Activated CD8-positive, alpha-beta memory T cell treated with anti-CD3 and anti-CD28 coated beads for 1 hour (primary cell): ENCODE data around the gene EFNA5.
"Not testable (repeated sequence)": the region's sequence is repeated elsewhere in the genome, so short reads cannot be mapped to it uniquely, and the experiment has no call there.

Source experiments
- DNase-seq, 2 donors: peaks; one replicate each; pipeline ENCODE4 v3.0.0-alpha.2; 2020; ENCODE audit warnings: low read depth in 1 of 2; ENCODE audit errors: extremely low read depth in 1 of 2

The EFNA5 gene

GRCh38 chr5:107442452-107442851, 228.3 kb downstream of the EFNA5 start:
- no peak for DNase-seq

- no peak for DNase-seq
Observed at GRCh38 chr5:107439832-107440231, 230.9 kb downstream of the EFNA5 start.

GRCh38 chr5:107437986-107438510, 232.7 kb downstream of the EFNA5 start:
- DNase-seq, result no peak

GRCh38 chr5:107437154-107437553, 233.6 kb downstream of the EFNA5 start:
- no peak for DNase-seq

GRCh38 chr5:107436201-107436600, 234.5 kb downstream of the EFNA5 start:
- DNase-seq, result no peak

GRCh38 chr5:107435061-107435460, 235.7 kb downstream of the EFNA5 start:
- DNase-seq, result no peak

- not testable (repeated sequence) for DNase-seq
Observed at GRCh38 chr5:107433646-107434045, 237.1 kb downstream of the EFNA5 start.

GRCh38 chr5:107431998-107432397, 238.7 kb downstream of the EFNA5 start:
- no peak for DNase-seq

GRCh38 chr5:107431536-107431935, 239.2 kb downstream of the EFNA5 start:
- no peak for DNase-seq

GRCh38 chr5:107430071-107430625, 240.6 kb downstream of the EFNA5 start:
- no peak for DNase-seq

GRCh38 chr5:107428303-107428813, 242.4 kb downstream of the EFNA5 start:
- no peak for DNase-seq

- no peak for DNase-seq
Observed at GRCh38 chr5:107426872-107427271, 243.9 kb downstream of the EFNA5 start.

GRCh38 chr5:107426209-107426608, 244.5 kb downstream of the EFNA5 start:
- DNase-seq, result no peak

GRCh38 chr5:107425541-107426031, 245.2 kb downstream of the EFNA5 start:
- no peak for DNase-seq

- DNase-seq, result no peak
Observed at GRCh38 chr5:107424491-107424890, 246.2 kb downstream of the EFNA5 start.

- DNase-seq, result no peak
Observed at GRCh38 chr5:107422494-107422893, 248.2 kb downstream of the EFNA5 start.

- no peak for DNase-seq
Observed at GRCh38 chr5:107419498-107419897, 251.2 kb downstream of the EFNA5 start.

- DNase-seq, result no peak
Observed at GRCh38 chr5:107418902-107419301, 251.8 kb downstream of the EFNA5 start.

GRCh38 chr5:107418071-107418470, 252.7 kb downstream of the EFNA5 start:
- DNase-seq, result no peak

- DNase-seq, result no peak
Observed at GRCh38 chr5:107415762-107416161, 255.0 kb downstream of the EFNA5 start.

GRCh38 chr5:107414802-107415201, 255.9 kb downstream of the EFNA5 start:
- DNase-seq, result no peak

- no peak for DNase-seq
Observed at GRCh38 chr5:107413754-107414153, 257.0 kb downstream of the EFNA5 start.

- no peak for DNase-seq
Observed at GRCh38 chr5:107408564-107408963, 262.2 kb downstream of the EFNA5 start.
